Loucy (cell line): Measurements from ENCODE around the gene GPR82.

ENCODE experiments used
- CTCF ChIP-seq: fragments of 200-600 bp; sonication (generic); conservative IDR thresholded peaks from 2 replicates; pipeline ENCODE4 v1.5.1; 2014; ENCODE audit warnings: mild to moderate bottlenecking, antibody characterized with exemption, low read length
- EZH2phosphoT487 ChIP-seq: fragments of 200-600 bp; IDR thresholded peaks from 2 replicates; pipeline ENCODE4 v1.6.1; 2018; ENCODE audit warnings: antibody characterized with exemption, mild to moderate bottlenecking, moderate library complexity, borderline replicate concordance

DNA sequence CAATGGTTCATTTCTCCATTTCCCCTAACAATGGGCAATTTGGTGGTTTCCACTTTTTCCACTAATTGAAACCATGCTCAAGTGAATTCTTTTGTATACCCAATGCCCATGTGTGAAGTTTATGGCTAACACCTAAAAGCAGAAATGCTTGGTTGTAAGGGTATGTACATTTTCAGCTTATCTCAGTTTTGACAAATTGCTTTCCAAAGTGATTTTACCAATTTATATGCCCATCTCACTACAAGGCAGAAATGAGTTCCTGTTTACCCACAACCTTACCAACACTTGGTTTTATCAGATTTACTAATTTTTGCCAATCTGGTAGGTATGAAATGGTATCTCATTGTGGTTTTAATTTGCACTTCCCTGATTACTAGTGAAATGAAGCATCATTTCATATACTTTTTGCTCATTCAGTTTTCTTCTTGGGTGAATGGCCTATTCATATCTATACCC, 20.4 kb upstream of the GPR82 start:
- TF ChIP-seq CTCF (no peak), EZH2phosphoT487 (no peak)
